ENCODE data around the gene PCDHGB5.
"Not testable (repeated sequence)": the region's sequence is repeated elsewhere in the genome, so short reads cannot be mapped to it uniquely, and the experiment has no call there.

The PCDHGB5 gene

DNA sequence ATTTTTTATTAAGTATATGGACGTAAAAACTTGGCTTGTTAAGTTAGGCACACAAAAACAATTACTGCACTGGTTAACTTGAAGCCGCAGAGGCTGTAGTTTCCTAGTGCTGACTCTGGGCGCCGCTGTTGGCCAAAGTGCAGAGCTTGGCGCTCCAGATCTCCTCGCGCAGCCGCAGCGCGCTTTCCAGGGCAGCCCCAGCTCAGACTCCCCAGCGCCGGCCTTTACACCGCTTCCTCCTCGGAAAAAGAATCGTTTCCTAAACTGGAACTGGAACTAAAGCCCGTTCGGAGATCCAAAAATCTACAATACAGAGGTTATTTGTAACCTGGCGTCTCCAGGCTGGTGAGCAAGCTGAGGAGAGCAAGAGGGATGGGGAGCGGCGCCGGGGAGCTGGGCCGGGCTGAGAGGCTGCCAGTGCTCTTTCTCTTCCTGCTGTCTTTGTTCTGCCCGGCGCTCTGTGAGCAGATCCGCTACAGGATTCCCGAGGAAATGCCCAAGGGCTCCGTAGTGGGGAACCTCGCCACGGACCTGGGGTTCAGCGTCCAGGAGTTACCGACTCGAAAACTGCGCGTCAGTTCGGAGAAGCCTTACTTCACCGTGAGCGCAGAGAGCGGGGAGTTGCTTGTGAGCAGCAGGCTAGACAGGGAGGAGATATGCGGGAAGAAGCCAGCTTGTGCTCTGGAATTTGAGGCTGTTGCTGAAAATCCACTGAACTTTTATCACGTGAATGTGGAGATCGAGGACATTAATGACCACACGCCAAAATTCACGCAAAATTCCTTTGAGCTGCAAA lies at the start of gene PCDHGB5:
Gene PCDHGB5, plus strand, starts transcription at position 192 of the 796 bp plus-strand sequence. Its CDS starts 181 bp downstream, at position 373.
- not testable (repeated sequence) for H3K36me3 ChIP-seq (ENCODE audit: control insufficient read depth, insufficient read depth, low read length); H3K9me3 ChIP-seq (ENCODE audit: control insufficient read depth, insufficient read depth, low read length); H3K27me3 ChIP-seq (ENCODE audit: control insufficient read depth, insufficient read depth, low read length); H3K4me1 ChIP-seq (ENCODE audit: control insufficient read depth, insufficient read depth, low read length)
- Histone ChIP-seq H3K4me3 (ENCODE audit: low read depth, low read length) (peak within 1 kb of the TSS; percentile 30), H3K9ac (ENCODE audit: low read depth, low read length) (peak within 1 kb of the TSS; percentile 24)

DNA sequence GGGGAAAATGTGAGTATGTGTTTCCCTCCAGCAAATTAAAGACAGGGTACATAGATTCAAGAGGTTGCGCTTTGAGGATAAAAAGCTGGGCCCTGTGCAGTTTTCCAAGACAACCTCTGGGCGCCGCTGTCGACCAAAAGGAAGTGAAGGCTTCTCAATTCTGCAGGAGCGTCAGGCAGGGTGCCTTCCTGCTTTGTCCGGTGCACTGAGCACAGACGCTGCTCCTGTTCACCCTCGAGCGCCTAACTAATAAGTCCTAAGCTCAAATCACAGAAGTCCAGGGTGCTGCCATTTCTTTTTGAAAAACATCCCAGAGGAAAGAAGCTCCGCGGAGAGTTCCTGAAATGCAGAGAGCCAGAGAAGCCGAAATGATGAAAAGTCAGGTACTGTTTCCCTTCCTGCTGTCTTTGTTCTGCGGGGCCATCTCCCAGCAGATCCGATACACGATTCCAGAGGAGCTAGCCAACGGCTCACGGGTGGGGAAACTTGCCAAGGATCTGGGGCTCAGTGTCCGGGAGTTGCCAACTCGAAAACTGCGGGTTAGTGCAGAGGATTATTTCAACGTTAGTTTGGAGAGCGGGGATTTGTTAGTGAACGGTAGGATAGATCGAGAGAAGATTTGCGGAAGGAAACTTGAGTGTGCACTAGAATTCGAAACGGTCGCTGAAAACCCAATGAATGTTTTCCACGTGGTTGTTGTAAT lies 47.7 kb upstream of the PCDHGB5 start, which contains the start of gene PCDHGB1:
Gene PCDHGB1, plus strand, starts transcription at position 183 of the 703 bp plus-strand sequence. Its CDS starts 162 bp downstream, at position 345.
- Histone ChIP-seq H3K9ac (ENCODE audit: low read depth, low read length) (peak within 1 kb of the TSS; percentile 37), H3K4me3 (ENCODE audit: low read depth, low read length) (peak within 1 kb of the TSS; percentile 41)

DNA sequence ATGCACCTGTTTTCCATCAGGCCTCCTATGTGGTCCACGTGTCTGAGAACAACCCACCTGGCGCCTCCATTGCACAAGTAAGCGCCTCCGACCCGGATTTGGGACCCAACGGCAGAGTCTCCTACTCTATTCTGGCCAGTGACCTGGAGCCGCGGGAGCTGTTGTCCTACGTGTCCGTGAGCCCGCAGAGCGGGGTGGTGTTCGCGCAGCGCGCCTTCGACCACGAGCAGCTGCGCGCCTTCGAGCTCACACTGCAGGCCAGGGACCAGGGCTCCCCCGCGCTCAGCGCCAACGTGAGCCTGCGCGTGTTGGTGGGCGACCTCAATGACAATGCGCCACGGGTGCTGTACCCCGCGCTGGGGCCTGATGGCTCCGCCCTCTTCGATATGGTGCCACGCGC lies 46.2 kb upstream of the PCDHGB5 start:
- Histone ChIP-seq H3K9me3 (ENCODE audit: control insufficient read depth, insufficient read depth, low read length) (peaks cover 3% of the 10 kb centered on the region), H3K27me3 (ENCODE audit: control insufficient read depth, insufficient read depth, low read length) (no peaks in the 10 kb centered on the region), H3K4me3 (ENCODE audit: low read depth, low read length) (no peak overlapping the region), H3K36me3 (ENCODE audit: control insufficient read depth, insufficient read depth, low read length) (no peaks in the 10 kb centered on the region), H3K9ac (ENCODE audit: low read depth, low read length) (no peak overlapping the region), H3K4me1 (ENCODE audit: control insufficient read depth, insufficient read depth, low read length) (no peaks in the 10 kb centered on the region)

More for the DNA sequence above, 47.7 kb upstream of the PCDHGB5 start, which contains the start of gene PCDHGB1:
- Histone ChIP-seq H3K36me3 (ENCODE audit: control insufficient read depth, insufficient read depth, low read length) (no peaks in the 10 kb centered on the region), H3K4me1 (ENCODE audit: control insufficient read depth, insufficient read depth, low read length) (no peaks in the 10 kb centered on the region), H3K9me3 (ENCODE audit: control insufficient read depth, insufficient read depth, low read length) (peaks cover under 1% of the 10 kb centered on the region), H3K27me3 (ENCODE audit: control insufficient read depth, insufficient read depth, low read length) (no peaks in the 10 kb centered on the region)

DNA sequence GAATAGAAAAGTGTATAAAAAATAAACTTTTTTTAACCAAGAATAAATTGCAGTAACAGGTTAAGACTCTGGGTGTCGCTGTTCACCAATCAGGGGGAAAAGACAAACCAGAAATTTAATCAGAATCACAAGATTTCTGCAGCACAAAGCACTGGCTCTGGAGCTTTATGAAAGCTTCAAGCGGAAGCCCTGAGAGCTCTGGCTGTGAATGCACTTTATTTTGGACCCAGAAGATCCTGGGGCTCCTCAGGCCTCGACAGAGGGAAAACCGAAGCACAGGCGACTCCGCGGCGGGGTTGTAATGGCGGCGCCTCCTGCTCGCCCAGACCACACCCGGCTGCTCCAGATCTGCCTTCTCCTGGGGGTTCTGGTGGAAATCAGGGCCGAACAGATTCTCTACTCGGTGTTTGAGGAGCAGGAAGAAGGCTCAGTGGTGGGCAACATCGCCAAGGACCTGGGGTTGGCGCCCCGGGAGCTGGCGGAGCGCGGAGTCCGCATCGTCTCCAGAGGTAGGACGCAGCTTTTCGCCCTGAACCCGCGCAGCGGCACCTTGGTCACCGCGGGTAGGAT lies 42.8 kb upstream of the PCDHGB5 start, which contains the start of gene PCDHGA4:
Gene PCDHGA4, plus strand, starts transcription at position 122 of the 570 bp plus-strand sequence. Its CDS starts 87 bp downstream, at position 209.
- Histone ChIP-seq H3K4me1 (ENCODE audit: control insufficient read depth, insufficient read depth, low read length) (no peaks in the 10 kb centered on the region), H3K36me3 (ENCODE audit: control insufficient read depth, insufficient read depth, low read length) (no peaks in the 10 kb centered on the region), H3K27me3 (ENCODE audit: control insufficient read depth, insufficient read depth, low read length) (no peaks in the 10 kb centered on the region), H3K9me3 (ENCODE audit: control insufficient read depth, insufficient read depth, low read length) (peaks cover 3% of the 10 kb centered on the region), H3K4me3 (ENCODE audit: low read depth, low read length) (no peak within 1 kb of the TSS), H3K9ac (ENCODE audit: low read depth, low read length) (no peak within 1 kb of the TSS)

DNA sequence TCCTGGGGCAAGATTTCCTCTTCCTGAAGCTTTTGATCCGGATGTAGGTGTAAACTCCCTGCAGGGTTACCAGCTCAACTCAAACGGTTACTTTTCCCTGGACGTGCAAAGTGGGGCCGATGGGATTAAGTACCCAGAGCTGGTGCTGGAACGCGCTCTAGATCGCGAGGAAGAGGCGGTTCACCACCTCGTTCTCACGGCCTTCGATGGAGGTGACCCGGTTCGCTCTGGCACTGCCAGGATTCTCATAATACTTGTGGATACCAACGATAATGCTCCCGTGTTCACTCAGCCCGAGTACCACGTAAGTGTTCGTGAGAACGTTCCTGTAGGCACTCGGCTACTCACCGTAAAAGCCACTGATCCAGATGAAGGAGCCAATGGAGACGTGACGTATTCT lies 42.1 kb upstream of the PCDHGB5 start:
- no peaks in the 10 kb centered on the region for H3K27me3 ChIP-seq (ENCODE audit: control insufficient read depth, insufficient read depth, low read length)
- no peaks in the 10 kb centered on the region for H3K4me1 ChIP-seq (ENCODE audit: control insufficient read depth, insufficient read depth, low read length)
- H3K9ac ChIP-seq (ENCODE audit: low read depth, low read length) = no peak overlapping the region
- peaks cover 3% of the 10 kb centered on the region for H3K9me3 ChIP-seq (ENCODE audit: control insufficient read depth, insufficient read depth, low read length)
- H3K36me3 ChIP-seq (ENCODE audit: control insufficient read depth, insufficient read depth, low read length) = no peaks in the 10 kb centered on the region
- H3K4me3 ChIP-seq (ENCODE audit: low read depth, low read length) = no peak overlapping the region

DNA sequence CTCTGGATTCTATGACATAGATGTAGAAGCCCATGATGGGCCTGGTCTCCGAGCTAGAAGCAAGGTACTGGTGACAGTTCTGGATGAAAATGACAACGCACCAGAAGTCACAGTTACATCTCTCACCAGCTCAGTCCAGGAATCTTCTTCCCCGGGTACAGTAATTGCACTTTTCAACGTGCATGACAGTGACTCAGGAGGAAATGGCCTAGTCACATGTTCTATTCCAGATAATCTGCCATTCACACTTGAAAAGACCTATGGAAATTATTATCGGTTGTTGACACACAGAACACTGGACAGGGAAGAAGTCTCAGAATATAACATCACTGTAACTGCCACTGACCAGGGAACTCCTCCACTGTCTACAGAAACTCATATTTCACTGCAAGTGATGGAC lies 41.6 kb upstream of the PCDHGB5 start:
- Histone ChIP-seq H3K9ac (ENCODE audit: low read depth, low read length) (no peak overlapping the region), H3K27me3 (ENCODE audit: control insufficient read depth, insufficient read depth, low read length) (no peaks in the 10 kb centered on the region), H3K4me3 (ENCODE audit: low read depth, low read length) (no peak overlapping the region)

DNA sequence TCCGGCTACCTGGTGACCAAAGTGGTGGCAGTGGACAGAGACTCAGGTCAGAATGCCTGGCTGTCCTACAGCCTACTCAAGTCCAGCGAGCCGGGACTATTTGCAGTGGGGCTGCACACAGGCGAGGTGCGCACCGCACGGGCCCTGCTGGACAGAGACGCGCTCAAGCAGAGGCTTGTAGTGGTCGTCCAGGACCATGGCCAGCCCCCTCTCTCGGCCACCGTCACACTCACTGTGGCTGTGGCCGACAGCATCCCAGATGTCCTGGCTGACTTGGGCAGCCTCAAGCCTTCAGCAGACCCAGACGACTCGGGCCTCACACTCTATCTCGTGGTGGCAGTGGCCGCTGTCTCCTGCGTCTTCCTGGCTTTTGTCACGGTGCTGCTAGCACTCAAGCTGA lies 40.8 kb upstream of the PCDHGB5 start:
- Histone ChIP-seq H3K9ac (ENCODE audit: low read depth, low read length) (no peak overlapping the region), H3K4me3 (ENCODE audit: low read depth, low read length) (no peak overlapping the region), H3K4me1 (ENCODE audit: control insufficient read depth, insufficient read depth, low read length) (no peaks in the 10 kb centered on the region), H3K36me3 (ENCODE audit: control insufficient read depth, insufficient read depth, low read length) (no peaks in the 10 kb centered on the region), H3K9me3 (ENCODE audit: control insufficient read depth, insufficient read depth, low read length) (peaks cover 3% of the 10 kb centered on the region), H3K27me3 (ENCODE audit: control insufficient read depth, insufficient read depth, low read length) (no peaks in the 10 kb centered on the region)

More for the DNA sequence above, 41.6 kb upstream of the PCDHGB5 start:
- H3K4me1 ChIP-seq (ENCODE audit: control insufficient read depth, insufficient read depth, low read length) = no peaks in the 10 kb centered on the region
- H3K36me3 ChIP-seq (ENCODE audit: control insufficient read depth, insufficient read depth, low read length) = no peaks in the 10 kb centered on the region
- peaks cover 3% of the 10 kb centered on the region for H3K9me3 ChIP-seq (ENCODE audit: control insufficient read depth, insufficient read depth, low read length)

DNA sequence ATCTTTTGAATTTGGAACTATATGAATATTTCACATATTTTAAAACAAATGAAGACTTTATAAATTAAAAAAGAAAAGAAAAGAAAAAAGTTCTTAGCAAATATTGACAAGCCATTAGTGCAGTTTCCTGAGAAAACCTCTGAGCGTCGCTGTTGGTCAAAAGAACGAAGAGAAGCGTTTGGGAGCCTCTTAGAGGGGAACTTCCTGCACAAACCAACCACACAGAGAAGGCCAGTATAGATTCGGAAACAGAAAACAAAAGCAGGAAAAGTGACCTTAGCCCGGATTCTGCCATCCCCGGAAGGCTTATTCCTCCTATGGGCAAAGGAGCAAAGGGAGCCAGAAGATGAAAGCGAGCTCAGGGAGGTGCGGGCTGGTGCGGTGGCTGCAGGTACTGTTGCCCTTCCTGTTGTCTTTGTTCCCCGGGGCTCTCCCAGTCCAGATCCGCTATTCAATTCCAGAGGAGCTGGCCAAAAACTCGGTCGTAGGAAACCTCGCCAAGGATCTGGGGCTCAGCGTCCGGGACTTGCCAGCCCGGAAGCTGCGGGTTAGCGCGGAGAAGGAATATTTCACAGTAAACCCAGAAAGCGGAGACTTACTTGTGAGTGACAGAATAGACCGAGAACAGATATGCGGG lies 37.8 kb upstream of the PCDHGB5 start, which contains the start of gene PCDHGB2:
Gene PCDHGB2, plus strand, starts transcription at position 205 of the 637 bp plus-strand sequence. Its CDS starts 142 bp downstream, at position 347.
- Histone ChIP-seq H3K9ac (ENCODE audit: low read depth, low read length) (no peak within 1 kb of the TSS), H3K9me3 (ENCODE audit: control insufficient read depth, insufficient read depth, low read length) (peaks cover 7% of the 10 kb centered on the region), H3K27me3 (ENCODE audit: control insufficient read depth, insufficient read depth, low read length) (no peaks in the 10 kb centered on the region), H3K36me3 (ENCODE audit: control insufficient read depth, insufficient read depth, low read length) (no peaks in the 10 kb centered on the region), H3K4me3 (ENCODE audit: low read depth, low read length) (peak within 1 kb of the TSS; percentile 37), H3K4me1 (ENCODE audit: control insufficient read depth, insufficient read depth, low read length) (no peaks in the 10 kb centered on the region)

DNA sequence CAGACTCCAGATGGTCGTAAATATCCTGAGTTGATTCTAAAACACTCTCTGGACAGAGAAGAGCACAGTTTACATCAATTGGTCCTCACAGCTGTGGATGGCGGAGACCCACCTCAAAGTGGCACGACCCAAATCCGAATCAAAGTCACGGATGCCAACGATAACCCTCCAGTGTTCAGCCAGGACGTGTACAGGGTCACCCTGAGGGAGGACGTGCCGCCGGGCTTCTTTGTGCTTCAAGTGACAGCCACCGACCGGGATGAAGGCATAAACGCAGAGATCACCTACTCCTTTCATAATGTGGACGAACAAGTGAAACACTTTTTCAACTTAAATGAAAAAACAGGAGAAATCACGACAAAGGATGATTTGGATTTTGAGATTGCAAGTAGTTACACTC lies 37.1 kb upstream of the PCDHGB5 start:
- H3K9ac ChIP-seq (ENCODE audit: low read depth, low read length) = no peak overlapping the region
- peaks cover 8% of the 10 kb centered on the region for H3K9me3 ChIP-seq (ENCODE audit: control insufficient read depth, insufficient read depth, low read length)
- H3K4me3 ChIP-seq (ENCODE audit: low read depth, low read length) = no peak overlapping the region
- H3K4me1 ChIP-seq (ENCODE audit: control insufficient read depth, insufficient read depth, low read length) = no peaks in the 10 kb centered on the region
- H3K36me3 ChIP-seq (ENCODE audit: control insufficient read depth, insufficient read depth, low read length) = no peaks in the 10 kb centered on the region
- H3K27me3 ChIP-seq (ENCODE audit: control insufficient read depth, insufficient read depth, low read length) = no peaks in the 10 kb centered on the region

DNA sequence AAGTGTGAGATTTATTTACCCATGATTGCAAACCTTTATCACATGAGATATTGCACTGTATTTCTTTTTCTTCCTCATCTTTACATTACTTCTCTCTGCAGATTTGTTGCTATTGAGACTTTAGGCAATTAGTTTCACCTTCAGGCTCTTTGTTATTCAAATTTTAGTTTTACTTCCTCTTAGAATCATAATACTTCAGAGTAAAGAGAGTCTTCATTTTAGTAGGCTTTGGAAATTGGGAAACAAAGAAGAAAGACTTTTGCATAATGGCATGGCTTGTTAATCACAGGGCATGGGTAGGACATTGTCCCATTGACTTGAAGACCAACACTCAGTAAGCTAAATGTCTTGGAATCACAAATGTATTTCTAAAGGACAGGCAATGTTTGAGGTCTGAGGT lies 35.0 kb upstream of the PCDHGB5 start:
- H3K4me1 ChIP-seq (ENCODE audit: control insufficient read depth, insufficient read depth, low read length) = no peaks in the 10 kb centered on the region
- H3K4me3 ChIP-seq (ENCODE audit: low read depth, low read length) = no peak overlapping the region
- H3K9ac ChIP-seq (ENCODE audit: low read depth, low read length) = no peak overlapping the region
- peaks cover 10% of the 10 kb centered on the region for H3K9me3 ChIP-seq (ENCODE audit: control insufficient read depth, insufficient read depth, low read length)
- H3K36me3 ChIP-seq (ENCODE audit: control insufficient read depth, insufficient read depth, low read length) = no peaks in the 10 kb centered on the region
- no peaks in the 10 kb centered on the region for H3K27me3 ChIP-seq (ENCODE audit: control insufficient read depth, insufficient read depth, low read length)

DNA sequence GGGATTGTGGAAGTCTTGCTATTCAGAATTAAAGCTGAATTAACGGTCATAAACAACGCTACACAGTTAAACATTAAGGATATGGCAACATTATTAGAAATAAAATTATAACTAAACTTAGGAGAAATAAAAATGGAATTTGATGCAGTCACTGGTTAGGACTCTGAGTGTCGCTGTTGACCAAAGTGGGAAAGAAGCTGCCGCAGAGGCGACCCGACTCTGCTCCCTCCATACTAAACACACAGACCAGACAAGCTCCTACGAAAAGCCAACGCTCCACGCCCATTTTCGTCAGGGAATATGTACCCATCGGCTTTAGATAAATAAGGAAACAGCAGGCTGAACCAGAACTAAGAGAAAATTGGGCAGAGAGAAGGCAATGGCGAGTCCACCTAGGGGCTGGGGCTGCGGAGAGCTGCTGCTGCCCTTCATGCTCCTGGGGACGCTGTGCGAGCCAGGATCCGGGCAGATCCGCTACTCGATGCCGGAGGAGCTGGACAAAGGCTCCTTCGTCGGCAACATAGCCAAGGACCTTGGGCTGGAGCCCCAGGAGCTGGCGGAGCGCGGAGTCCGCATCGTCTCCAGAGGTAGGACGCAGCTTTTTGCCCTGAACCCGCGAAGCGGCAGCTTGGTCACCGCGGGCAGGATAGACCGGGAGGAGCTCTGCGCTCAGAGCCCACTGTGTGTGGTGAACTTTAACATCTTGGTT lies 33.6 kb upstream of the PCDHGB5 start, which contains the start of gene PCDHGA5:
Gene PCDHGA5, plus strand, starts transcription at position 211 of the 709 bp plus-strand sequence. Its CDS starts 169 bp downstream, at position 380.
- Histone ChIP-seq H3K9me3 (ENCODE audit: control insufficient read depth, insufficient read depth, low read length) (peaks cover 10% of the 10 kb centered on the region), H3K4me3 (ENCODE audit: low read depth, low read length) (no peak within 1 kb of the TSS), H3K4me1 (ENCODE audit: control insufficient read depth, insufficient read depth, low read length) (no peaks in the 10 kb centered on the region), H3K9ac (ENCODE audit: low read depth, low read length) (no peak within 1 kb of the TSS), H3K27me3 (ENCODE audit: control insufficient read depth, insufficient read depth, low read length) (no peaks in the 10 kb centered on the region), H3K36me3 (ENCODE audit: control insufficient read depth, insufficient read depth, low read length) (no peaks in the 10 kb centered on the region)

Data from iPS-15b (cell line).